GM21515 (cell line): ENCODE measurements around the gene AEBP2.
"Not testable (repeated sequence)": the region's sequence is repeated elsewhere in the genome, so short reads cannot be mapped to it uniquely, and the experiment has no call there.

Experiments used
- ATAC-seq: cut with Tn5 transposase; IDR thresholded peaks from one replicate; pipeline ENCODE4 v1.9.1; 2021; ENCODE audit not compliant: unreplicated experiment

The AEBP2 gene

DNA sequence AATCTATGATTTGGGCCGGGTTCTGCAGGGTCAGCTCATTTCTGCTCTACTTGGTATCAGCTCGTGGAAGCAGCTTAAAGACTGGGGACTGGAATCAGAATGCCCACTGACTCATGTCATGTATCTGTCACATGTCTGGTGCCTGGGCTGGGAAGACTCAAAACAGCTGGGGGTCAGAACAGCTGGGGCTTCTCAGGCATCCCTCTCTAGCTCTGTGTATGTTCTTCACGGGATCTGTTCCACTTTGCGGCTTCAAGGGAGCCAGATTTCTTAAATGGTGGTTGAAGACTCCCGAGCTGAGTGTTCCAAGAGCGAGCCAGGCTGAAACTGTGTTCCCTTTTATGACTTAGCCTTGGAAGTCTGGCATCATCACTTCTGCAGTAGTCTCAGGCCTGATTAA is 11.9 kb downstream of the AEBP2 start:
- ATAC-seq = no peak

DNA sequence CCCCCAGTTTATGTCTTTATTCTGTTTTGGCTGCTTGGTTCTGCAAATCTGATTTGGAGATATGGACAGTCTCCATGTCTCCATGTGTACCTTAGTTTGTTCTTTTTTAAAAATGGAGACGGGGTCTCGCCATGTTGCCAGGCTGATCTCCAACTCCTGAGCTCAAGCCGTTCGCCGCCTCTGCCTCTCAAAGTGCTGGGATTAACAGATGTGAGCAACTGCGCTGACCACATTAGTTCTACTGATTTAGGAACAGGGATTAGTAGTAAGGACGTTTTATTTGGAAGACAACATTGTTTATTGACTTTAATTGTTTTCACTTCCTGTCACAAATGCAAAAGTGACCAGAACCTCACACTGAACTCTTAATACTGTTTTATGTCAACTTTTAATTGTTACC is 14.7 kb downstream of the AEBP2 start:
- no peak for ATAC-seq

DNA sequence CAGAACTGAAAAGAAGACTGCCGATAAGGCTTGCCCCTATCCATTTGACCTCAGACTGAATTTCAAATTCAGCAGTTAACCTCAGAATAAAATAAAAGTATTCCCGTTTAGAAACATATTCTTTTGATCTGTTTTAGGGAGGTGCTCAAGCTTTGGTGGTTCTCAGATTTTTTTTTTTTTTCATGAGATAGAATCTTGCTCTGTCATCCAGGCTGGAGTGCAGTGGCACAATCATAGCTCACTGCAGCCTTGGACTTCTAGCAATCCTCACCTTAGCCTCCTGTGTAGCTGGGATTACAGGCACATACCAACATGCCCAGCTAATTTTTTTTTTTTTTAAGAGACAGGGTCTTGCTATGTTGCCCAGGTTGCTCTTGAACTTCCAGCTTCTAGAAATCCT is 15.5 kb downstream of the AEBP2 start:
- no peak for ATAC-seq

DNA sequence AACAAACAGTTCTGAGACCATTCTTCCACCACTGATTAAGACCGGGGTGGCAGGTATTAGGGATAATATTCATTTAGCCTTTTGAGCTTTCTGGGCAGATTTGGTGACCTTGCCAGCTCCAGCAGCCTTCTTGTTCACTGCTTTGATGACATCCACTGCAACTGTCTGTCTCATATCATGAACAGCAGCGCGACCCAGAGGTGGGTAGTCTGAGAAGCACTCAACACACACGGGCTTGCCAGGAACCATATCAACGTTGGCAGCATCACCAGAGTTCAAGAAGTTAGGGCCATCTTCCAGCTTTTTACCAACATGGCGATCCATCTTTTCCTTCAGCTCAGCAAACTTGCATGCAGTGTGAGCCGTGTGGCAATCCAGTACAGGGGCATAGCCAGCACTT is 16.9 kb downstream of the AEBP2 start:
- ATAC-seq = no peak

DNA sequence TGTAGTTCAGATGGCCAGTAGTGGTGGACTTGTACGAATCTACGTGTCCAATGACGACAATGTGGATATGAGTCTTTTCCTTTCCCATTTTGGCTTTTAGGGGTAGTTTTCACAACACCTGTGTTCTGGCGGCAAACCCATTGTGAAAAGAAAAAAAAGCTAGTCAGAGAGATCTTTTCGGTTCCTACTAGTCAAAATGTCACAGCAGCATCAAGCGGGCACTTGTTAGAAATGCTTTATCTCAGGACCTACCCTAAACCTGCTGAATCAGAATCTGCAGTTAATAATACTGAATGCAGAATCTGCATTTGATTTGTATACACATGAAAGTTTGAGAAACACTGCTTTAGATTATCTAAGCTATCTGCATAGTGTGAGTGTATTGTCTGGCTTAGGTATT is 18.3 kb downstream of the AEBP2 start:
- no peak for ATAC-seq

DNA sequence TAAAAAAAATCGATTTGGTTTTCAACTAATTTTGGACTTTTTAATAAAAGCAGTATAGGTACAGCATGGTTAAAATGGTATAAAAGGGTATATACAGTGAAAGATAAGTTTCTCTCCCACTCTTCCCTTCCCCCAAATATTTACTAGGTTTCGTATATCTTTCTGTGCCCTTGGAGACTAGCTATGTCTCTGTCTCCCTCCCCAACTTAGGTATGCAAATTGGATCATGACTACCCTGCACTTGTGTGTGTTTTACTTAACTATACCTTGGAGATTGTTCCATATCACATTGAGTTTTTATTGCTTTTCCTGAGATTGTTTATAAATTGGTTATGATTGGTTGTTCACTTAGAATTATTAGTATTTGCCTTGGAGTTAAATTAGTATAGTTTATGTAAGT is 19.4 kb downstream of the AEBP2 start:
- no peak for ATAC-seq

DNA sequence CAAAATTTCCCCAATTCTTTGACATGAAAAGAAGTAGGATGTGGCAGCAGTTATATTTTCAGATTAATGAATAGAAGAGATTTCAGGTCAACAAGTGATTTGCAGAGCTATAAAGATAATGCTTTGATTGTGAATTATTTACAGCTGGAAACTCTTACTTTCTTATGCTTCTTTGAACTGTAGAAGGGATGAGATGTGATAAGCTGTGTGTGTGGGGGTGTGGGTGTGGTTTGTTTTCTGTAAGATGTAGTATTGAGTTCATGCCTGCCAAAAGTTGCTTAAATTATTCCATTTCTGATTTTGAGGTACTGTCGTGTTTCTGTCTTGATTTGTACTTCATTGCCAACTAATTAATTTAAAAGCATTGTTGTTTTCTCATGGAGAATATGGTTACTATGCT is 22.7 kb downstream of the AEBP2 start:
- no peak for ATAC-seq

DNA sequence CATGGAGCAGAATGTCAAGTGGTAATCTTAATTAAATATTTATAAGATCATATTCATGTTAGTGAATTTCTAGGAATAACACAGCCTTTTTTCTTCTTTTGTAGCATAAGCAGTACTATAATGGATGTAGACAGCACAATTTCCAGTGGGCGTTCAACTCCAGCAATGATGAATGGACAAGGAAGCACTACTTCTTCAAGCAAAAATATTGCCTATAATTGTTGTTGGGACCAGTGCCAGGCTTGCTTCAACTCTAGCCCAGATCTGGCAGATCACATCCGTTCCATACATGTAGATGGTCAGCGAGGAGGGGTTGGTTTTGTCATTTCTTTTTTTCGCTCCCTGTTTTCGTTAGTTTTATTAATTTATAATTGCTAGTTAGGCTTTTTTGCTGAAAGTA is 23.1 kb downstream of the AEBP2 start:
- ATAC-seq = no peak

DNA sequence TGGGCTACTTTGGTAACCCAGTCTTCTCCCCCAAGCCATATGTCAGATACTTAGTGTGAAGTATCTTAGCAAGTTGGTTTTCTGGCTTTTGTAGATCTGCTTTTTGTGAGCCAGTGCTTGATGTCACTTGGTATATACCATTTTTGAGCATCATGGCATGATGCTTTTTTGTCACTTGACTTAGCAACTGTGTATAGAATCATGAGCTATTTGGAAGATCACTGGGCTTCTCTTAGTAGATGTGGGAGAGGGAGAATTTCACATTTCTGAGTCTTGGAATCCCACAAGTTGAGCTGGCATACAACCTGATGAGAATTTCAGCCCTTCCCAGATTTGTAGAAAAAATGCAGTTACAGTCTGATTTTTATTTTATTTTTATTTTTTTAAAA is 24.9 kb downstream of the AEBP2 start:
- no peak for ATAC-seq

DNA sequence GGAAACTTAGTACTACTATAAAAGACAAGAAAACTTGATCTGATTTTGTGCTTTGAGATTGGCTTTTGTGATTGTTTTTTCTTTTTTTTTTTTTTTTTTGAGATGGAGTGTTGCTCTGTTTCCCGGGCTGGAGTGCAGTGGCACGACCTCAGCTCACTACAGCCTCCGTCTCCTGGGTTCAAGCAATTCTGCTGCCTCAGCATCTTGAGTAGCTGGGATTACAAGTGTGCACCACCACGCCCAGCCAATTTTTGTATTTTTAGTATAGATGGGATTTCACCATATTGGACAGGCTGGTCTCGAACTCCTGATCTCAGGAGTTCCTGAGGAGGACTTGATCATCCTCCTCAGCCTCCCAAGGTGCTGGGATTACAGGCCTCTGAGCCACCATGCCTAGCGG is 26.4 kb downstream of the AEBP2 start:
- no peak for ATAC-seq

DNA sequence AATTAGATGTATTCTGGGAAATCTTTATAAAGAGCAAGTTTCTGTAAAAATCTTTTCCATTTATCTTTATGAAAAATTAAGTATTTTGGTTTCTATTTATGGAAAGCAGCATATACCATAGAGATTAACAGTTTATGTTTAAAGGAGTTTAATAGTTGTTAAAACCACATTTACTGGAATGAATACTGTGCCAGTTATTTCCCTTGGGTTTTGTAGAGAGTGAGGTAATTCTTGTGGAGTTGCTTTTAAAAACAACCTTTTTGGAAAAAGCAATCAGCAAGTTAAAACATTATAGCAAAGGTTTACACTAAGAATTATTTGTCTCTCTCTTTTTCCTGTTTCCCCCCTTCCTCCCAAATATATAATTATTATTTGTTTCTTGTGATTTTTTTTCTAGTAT is 34.9 kb downstream of the AEBP2 start:
- no peak for ATAC-seq

DNA sequence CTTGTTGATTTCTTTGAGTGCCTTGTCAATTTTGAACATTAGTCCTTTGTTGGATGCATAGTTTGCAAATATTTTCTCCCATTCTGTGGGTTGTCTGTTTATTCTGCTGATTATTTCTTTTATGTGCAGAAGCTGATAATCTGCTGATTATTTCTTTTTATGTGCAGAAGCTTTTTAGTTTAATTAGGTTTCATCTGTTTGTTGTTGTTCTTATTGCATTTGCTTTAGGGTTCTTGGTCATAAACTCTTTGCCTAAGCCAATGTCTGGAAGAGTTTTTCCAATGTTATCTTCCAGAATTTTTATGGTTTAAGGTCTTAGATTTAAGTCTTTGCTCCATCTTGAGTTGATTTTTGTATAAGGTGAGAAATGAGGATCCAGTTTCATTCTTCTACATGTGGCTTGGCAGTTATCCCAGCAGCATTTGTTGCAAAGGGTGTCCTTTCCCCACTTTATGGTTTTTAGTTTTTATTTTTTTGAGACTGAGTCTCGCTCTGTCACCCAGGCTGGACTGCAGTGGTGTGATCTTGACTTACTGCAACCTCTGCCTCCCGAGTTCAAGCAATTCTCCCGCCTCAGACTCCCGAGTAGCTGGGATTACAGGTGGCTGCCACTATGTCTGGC is 36.7 kb downstream of the AEBP2 start:
- ATAC-seq = not testable (repeated sequence)

DNA sequence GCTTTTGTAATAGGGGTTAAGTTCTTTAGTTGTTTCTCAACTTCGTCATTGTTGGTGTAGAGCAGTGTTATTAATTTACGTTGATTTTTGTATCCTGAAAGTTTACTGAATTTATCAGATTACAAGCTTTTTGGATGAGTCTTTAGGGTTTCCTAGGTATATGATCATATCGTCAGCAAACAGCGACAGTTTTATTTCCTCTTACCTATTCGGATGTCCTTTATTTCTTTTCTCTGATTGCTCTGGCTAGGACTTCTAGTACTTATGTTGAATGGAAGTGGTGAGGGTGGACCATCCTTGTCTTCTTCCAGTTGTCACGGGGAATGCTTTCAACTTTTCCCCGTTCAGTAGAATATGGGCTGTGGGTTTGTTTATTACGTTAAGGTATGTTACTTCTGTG is 37.8 kb downstream of the AEBP2 start:
- no peak for ATAC-seq

DNA sequence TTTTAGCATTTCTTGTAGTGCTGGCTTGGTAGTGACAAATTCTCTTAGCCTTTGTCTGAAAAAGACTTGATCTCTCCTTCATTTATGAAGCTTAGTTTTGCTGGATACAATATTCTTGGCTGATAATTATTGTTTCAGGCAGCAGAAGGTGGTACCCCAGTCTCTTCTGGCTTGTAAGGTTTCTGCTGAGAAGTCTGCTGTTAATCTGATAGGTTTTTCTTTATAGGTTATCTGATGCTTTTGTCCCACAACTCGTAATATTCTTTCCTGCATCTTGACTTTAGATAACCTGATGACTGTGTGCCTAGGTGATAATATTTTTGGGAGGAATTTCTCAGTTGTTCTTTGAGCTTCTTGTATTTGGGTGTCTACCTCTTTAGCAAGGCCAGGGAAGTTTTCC is 41.2 kb downstream of the AEBP2 start:
- ATAC-seq = no peak

DNA sequence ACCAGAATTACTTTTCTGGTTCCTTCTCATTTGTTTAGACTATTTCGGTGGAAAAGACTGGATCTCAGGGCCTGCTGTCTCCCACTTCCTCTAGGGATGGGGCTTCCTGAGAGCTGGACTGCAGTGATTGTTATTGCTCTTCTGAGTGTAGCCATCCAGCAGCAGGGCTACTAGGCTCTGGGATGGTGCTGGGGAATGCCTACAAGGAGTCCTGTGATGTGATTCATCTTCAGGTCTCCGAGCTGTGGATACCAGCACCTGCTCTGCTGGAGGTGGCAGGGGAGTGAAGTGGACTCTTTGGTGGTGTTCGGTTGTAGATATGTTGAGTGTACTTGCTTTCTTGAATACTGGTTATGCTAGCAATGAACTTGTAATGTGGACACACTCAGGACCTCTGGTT is 42.7 kb downstream of the AEBP2 start:
- peak; percentile 5 for ATAC-seq

DNA sequence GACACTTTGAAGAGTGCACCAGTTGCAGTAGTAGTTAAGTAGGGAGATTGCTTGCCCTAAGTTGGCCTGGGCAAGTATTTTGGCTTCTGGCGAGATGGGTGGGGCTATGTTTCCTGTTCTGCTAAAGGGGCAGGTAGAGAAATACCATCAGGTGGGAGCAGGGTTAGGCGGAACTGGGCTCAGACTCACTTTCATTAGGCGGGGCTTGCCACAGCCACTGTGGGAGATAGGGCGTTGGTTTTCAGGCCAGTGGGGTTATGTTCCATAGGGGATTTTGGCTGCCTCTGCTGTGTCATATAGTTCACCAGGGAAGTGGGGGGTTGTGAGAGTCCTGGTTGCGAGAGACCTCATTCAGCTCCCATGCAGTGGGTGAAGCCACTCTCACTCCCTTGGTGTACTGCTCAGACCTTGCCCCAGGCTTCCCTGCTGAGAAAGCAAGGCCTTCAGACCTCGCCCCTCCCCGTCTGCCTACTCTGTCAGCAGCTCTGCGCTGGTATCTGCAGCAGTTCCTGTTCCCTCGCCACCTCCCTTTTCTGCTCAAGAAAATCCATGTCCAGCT is 43.3 kb downstream of the AEBP2 start:
- ATAC-seq = peak; percentile 86

DNA sequence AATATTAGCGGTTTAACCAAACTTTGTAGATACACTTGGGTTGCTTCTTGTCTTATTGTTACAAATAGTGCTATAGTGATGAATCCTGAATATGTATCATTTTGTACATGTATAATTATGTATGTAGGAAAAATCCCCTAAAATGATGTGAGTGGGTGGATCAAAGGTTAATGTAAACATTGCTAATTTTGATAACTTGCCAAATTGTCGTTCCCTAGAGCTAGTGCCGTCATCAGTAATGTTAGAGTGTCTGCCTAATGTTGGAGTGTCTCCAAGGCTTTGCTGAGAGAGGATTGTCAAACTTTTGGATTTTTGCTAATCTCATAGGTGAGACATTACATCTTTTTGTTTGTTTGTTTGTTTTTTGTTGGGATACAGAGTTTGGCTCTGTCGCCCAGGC is 44.4 kb downstream of the AEBP2 start:
- ATAC-seq = no peak

DNA sequence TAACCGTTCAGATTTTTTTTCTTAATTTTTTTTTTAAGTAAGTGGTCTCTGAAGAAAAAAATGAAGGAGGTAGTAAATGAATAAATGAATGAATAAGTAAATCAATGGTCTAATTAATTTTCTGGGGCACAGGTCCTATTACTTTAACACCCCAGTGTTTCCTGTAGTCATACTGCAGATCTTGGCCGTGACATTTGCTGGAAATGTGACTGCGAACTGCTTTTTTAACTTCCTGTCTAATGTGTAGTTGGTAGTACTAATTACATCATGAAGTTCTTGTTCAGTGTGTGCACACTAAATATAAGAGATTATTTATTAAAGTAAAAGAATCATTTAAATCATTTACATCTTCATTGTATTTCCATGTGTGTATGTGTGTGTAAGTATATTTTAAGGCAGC is 45.4 kb downstream of the AEBP2 start:
- ATAC-seq = no peak

DNA sequence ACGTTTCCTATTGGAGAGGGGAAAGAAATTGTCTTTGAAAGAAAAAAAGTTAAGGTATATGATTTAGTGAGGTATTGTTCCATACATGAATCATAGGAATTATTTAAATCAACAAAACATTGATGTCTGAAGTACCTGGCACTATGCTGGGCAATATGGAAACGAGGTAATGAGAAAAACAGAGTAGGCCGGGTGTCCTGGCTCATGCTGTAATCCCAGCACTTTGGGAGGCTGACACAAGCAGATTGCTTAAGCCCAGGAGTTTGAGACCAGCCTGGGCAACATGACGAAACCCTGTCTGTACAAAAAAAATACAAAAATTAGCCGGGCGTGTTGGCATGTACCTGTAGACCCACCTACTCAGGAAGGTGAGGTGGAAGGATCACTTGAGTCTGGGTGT is 45.9 kb downstream of the AEBP2 start:
- ATAC-seq = no peak

DNA sequence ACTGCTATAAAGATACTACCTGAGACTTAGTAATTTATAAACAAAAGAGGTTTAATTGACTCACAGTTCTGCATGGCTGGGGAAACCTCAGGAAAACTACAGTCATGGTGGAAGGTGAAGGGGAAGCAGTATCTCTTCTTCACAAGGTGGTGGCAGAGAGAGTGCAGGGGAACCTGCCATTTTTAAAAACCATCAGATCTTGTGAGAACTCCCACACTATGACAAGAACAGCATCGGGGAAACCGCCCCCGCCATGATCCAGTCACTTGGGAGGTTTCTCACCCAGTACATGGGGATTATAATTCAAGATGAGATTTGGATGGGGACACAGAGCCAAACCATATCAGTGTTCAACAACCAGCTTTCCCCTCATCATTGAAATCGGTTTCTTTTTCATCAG is 49.9 kb downstream of the AEBP2 start:
- no peak for ATAC-seq

DNA sequence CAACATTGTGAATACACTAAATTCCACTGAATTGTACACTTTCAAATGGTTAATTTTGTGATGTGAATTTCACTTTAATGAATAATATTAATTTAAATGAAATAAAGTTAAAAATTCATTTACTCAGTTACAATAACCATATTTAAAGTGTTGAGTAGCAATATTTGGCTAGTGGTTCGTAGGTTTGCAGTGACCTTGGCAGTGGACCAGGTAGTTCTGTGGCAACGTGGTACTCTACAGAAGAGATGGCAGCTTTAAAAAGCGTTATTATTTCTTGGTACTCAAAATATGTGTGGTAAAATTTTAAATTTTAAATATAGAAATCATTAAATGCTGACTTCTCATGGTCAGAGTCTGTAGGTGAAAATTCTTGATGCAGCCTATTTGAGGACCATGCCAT is 51.6 kb downstream of the AEBP2 start:
- ATAC-seq = no peak

DNA sequence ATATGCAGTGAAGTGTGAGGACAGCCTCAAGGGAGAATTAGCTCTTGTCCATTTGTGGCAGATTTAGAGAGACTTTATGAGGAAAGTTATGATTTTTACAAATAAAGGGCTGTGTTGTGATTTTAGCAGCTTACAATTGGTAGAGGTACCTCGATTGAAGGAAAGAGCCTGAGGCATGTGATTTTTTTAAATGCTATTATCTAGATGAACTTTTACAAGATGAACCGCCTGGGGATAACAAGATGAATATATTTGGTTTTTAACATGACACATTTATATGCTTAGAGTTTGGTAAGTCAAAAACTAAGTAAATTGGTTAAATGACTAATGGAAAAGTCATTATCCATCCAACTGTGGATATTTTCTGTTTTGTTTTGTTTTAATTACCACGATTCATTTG is 52.6 kb downstream of the AEBP2 start:
- no peak for ATAC-seq

DNA sequence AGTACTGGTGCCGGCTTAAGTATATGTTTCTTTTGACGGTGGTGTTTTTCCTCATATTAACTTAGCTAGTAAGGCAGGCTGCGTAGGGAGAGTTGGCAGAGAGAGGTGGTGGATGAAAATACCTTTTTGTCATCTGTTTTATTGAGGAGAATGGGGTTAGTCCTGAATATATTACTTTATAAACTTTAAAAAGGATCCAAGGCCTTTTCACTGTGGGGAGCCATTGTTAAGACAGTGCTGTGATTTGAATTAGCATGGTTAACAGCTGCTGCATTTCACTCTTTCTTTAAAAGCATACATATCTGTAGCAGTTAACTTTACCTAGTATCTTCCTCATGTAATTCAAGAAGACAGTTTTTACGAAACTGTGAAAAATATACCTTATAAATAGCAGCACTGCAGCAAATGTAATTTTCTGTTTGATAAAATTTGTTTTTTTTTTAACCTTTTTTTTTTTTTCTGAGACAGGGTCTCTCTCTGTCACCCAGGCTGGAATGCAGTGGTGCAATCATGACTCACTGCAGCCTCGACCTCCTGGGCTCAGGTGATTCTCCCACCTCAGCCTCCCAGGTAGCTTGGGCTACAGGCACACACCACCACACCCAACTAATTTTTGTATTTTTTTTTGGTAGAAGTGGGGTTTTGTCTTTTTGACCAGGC is 57.1 kb downstream of the AEBP2 start:
- ATAC-seq = no peak
